ENCODE results near the gene GDPD4. TPM values are rescaled to one million over a fixed set of nuclear protein-coding genes. Genes with fewer than 3 reads are reported as not detected.

The GDPD4 gene
- total RNA-seq, 1 experiment from 2014 or later = not detected

DNA sequence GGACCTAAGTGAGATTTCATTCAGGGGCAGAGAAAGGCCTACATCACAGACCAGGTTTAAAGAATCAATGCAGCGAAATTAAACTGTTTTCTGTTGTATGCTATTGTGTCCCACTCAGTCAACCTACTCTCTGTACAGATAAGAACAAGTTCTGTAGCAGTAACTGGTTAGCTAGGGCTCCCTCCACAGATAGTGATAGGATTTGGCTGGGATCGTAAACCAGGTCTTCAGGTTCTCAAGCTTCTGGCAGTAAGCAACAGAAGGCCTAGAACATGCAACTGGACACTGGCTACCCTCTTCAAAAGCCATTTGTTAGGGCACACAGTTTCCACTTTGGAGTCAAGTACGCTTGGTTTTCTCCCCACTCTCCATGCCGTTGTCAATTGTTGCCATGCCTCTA, 69.2 kb downstream of the GDPD4 start:
- Histone ChIP-seq H3K79me2 (ENCODE audit: low read length) (no peaks in the 10 kb centered on the region), H2AFZ (ENCODE audit: low read length) (no peak overlapping the region), H3K9me2 (replicated peaks; ENCODE audit: low read length) (no peaks in the 10 kb centered on the region; the same call in 1 of the 2 replicates), H3K27ac (ENCODE audit: low read length) (no peak overlapping the region), H3K36me3 (ENCODE audit: low read depth, low read length) (no peaks in the 10 kb centered on the region), H3K9ac (ENCODE audit: low read length) (no peak overlapping the region), H3K4me2 (ENCODE audit: low read length) (no peak overlapping the region), H3K4me1 (ENCODE audit: insufficient read depth, low read length) (peaks cover 9% of the 10 kb centered on the region; the same call in 1 of the 2 replicates), H3K9me3 (ENCODE audit: low read length) (no peaks in the 10 kb centered on the region), H3K4me3 (ENCODE audit: low read length) (no peak overlapping the region), H4K20me1 (ENCODE audit: low read length) (no peaks in the 10 kb centered on the region), H3F3A (ENCODE audit: low read length, unreplicated experiment) (no peaks in the 10 kb centered on the region), H3K27me3 (ENCODE audit: low read length) (no peaks in the 10 kb centered on the region)
- BruUV-seq (replicated peaks) = no TSS peak
- DNase-seq = no peak
- intact Hi-C loops (cut with micrococcal nuclease) = no loop called here
- POLR2A ChIA-PET (ENCODE audit: unreplicated experiment) = no interaction called here
- no peak for TF ChIP-seq EZH2phosphoT487 (IDR thresholded peaks at IDR 0.05; ENCODE audit: borderline replicate concordance, low read length)
- TF ChIP-seq, protein P1, sequence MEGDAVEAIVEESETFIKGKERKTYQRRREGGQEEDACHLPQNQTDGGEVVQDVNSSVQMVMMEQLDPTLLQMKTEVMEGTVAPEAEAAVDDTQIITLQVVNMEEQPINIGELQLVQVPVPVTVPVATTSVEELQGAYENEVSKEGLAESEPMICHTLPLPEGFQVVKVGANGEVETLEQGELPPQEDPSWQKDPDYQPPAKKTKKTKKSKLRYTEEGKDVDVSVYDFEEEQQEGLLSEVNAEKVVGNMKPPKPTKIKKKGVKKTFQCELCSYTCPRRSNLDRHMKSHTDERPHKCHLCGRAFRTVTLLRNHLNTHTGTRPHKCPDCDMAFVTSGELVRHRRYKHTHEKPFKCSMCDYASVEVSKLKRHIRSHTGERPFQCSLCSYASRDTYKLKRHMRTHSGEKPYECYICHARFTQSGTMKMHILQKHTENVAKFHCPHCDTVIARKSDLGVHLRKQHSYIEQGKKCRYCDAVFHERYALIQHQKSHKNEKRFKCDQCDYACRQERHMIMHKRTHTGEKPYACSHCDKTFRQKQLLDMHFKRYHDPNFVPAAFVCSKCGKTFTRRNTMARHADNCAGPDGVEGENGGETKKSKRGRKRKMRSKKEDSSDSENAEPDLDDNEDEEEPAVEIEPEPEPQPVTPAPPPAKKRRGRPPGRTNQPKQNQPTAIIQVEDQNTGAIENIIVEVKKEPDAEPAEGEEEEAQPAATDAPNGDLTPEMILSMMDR (conservative IDR thresholded peaks at IDR 0.05; ENCODE audit: low read depth, low read length) = no peak
- no peak for TF ChIP-seq EZH2 (IDR thresholded peaks at IDR 0.05; ENCODE audit: low read length, unreplicated experiment)
- CTCF ChIA-PET = no interaction called here
- no peak for ATAC-seq

DNA sequence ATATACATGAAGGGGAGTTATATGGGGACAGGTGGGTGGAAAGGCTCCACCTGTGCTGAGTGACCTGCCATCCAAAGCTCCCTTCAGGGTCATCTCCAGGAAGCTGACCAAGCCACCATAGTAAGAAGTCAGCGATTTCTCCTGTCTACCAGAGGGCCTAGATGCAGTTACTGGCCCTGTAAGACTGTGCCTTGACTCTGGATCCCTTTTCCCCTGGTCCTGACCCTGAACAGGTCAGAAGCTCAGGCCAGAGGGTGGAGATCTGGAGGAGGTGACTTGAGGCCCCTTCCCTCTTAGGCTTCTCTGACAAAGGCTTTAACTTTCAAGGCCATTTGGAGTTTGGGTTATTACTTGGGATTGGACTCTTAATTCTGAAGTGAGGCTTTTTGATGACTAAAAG, 69.7 kb downstream of the GDPD4 start:
- no TSS peak for BruUV-seq (replicated peaks)
- no peaks in the 10 kb centered on the region for H3K36me3 ChIP-seq (ENCODE audit: low read depth, low read length)
- TF ChIP-seq, protein P1 (conservative IDR thresholded peaks at IDR 0.05; ENCODE audit: low read depth, low read length) = no peak
- TF ChIP-seq EZH2 (IDR thresholded peaks at IDR 0.05; ENCODE audit: low read length, unreplicated experiment) (no peak), EZH2phosphoT487 (IDR thresholded peaks at IDR 0.05; ENCODE audit: borderline replicate concordance, low read length) (no peak)
- intact Hi-C loops (cut with micrococcal nuclease) = no loop called here
- H3K9me3 ChIP-seq (ENCODE audit: low read length) = no peaks in the 10 kb centered on the region
- H3K27ac ChIP-seq (ENCODE audit: low read length) = no peak overlapping the region
- no peak overlapping the region for H2AFZ ChIP-seq (ENCODE audit: low read length)
- H4K20me1 ChIP-seq (ENCODE audit: low read length) = no peaks in the 10 kb centered on the region
- no peaks in the 10 kb centered on the region for H3F3A ChIP-seq (ENCODE audit: low read length, unreplicated experiment)
- no peaks in the 10 kb centered on the region for H3K79me2 ChIP-seq (ENCODE audit: low read length)
- no peak overlapping the region for H3K4me2 ChIP-seq (ENCODE audit: low read length)
- no peak for DNase-seq
- POLR2A ChIA-PET (ENCODE audit: unreplicated experiment) = no interaction called here
- peaks cover 4% of the 10 kb centered on the region; the same call in 1 of the 2 replicates for H3K4me1 ChIP-seq (ENCODE audit: insufficient read depth, low read length)
- no peak overlapping the region for H3K9ac ChIP-seq (ENCODE audit: low read length)
- H3K9me2 ChIP-seq (replicated peaks; ENCODE audit: low read length) = no peaks in the 10 kb centered on the region; the same call in 1 of the 2 replicates
- CTCF ChIA-PET = no interaction called here
- ATAC-seq = no peak
- H3K4me3 ChIP-seq (ENCODE audit: low read length) = no peak overlapping the region
- H3K27me3 ChIP-seq (ENCODE audit: low read length) = no peaks in the 10 kb centered on the region

DNA sequence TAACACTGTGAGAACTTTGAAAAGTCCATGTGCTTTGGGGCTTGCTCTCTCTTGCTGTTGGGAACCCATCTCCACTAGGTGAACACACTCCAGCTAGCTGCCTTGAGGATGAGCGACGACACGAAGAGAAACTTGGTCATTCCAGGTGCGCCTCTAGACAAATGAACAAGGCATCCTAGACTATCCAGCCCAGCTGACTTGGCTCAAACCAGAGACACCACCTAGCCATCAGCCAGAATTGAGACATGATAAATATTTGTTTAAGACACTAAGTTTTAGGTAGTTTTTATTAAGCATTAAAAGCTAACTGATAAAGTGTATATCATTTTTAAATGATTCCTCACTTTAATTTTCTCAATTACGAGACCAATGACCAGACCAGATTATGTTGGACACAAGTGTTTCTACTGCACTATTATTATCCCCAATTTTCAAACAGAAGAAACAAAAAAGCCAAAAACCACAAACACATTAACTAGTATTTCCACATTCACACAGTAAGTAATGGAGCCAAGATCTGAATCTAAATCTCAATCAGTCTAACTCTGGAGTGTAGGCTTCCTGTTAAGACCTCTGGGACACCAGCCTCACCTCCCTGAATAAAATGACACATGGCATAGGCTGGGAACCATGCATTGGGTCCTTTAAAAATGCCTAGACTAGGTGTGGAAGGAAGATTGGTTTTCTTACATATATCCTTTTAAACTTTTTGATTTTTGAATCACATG, 70.4 kb downstream of the GDPD4 start:
- ATAC-seq = no peak
- CTCF ChIA-PET = no interaction called here

More for the DNA sequence above, 70.4 kb downstream of the GDPD4 start:
- Histone ChIP-seq H2AFZ (ENCODE audit: low read length) (no peak overlapping the region), H3K4me1 (ENCODE audit: insufficient read depth, low read length) (no peaks in the 10 kb centered on the region), H3K9me3 (ENCODE audit: low read length) (no peaks in the 10 kb centered on the region), H3K9ac (ENCODE audit: low read length) (no peak overlapping the region), H3K27ac (ENCODE audit: low read length) (no peak overlapping the region), H3K36me3 (ENCODE audit: low read depth, low read length) (no peaks in the 10 kb centered on the region), H3K79me2 (ENCODE audit: low read length) (no peaks in the 10 kb centered on the region), H3K27me3 (ENCODE audit: low read length) (no peaks in the 10 kb centered on the region), H3K4me2 (ENCODE audit: low read length) (no peak overlapping the region), H3K9me2 (replicated peaks; ENCODE audit: low read length) (no peaks in the 10 kb centered on the region; the same call in 1 of the 2 replicates), H3F3A (ENCODE audit: low read length, unreplicated experiment) (no peaks in the 10 kb centered on the region), H3K4me3 (ENCODE audit: low read length) (no peak overlapping the region), H4K20me1 (ENCODE audit: low read length) (no peaks in the 10 kb centered on the region)
- no peak for TF ChIP-seq EZH2phosphoT487 (IDR thresholded peaks at IDR 0.05; ENCODE audit: borderline replicate concordance, low read length)
- no peak for TF ChIP-seq EZH2 (IDR thresholded peaks at IDR 0.05; ENCODE audit: low read length, unreplicated experiment)
- TF ChIP-seq, protein P1 (conservative IDR thresholded peaks at IDR 0.05; ENCODE audit: low read depth, low read length) = no peak
- POLR2A ChIA-PET (ENCODE audit: unreplicated experiment) = no interaction called here
- no peak for DNase-seq
- intact Hi-C loops (cut with micrococcal nuclease) = no loop called here
- no TSS peak for BruUV-seq (replicated peaks)

Measured in PC-3 (cell line).